Tibial nerve (tissue), 4 donors: ENCODE data around the gene CFAP73. TPM values are rescaled to one million over a fixed set of nuclear protein-coding genes. Genes with fewer than 3 reads are reported as not detected.
"Not testable (repeated sequence)": the region's sequence is repeated elsewhere in the genome, so short reads cannot be mapped to it uniquely, and the experiment has no call there.

Experiments used
- DNase-seq, 2 donors: peaks; one replicate each; pipeline ENCODE4 v3.0.0-alpha.2; 2019; ENCODE audit warnings: low spot score in 2 of 2
- H3K27ac ChIP-seq, 4 donors: fragments of 200-600 bp; sonication (generic) in 3 of 4; one replicate each; pipeline ENCODE4 v1.5.1; 2017 to 2019; ENCODE audit warnings: mild to moderate bottlenecking in 1 of 4
- H3K27me3 ChIP-seq, 2 donors: fragments of 200-600 bp; sonication (generic) in 1 of 2; one replicate each; pipeline versions ENCODE4 v1.5.1 to v1.6.0; 2017 to 2019
- H3K36me3 ChIP-seq, 3 donors: fragments of 200-600 bp; sonication (generic); one replicate each; pipeline ENCODE4 v1.5.1; 2018 to 2019
- H3K4me1 ChIP-seq, 4 donors: fragments of 200-600 bp; sonication (generic) in 3 of 4; one replicate each; pipeline ENCODE4 v1.5.1; 2017 to 2019
- H3K4me3 ChIP-seq, 4 donors: fragments of 200-600 bp; sonication (generic) in 3 of 4; one replicate each; pipeline ENCODE4 v1.5.1; 2017 to 2019; ENCODE audit warnings: mild to moderate bottlenecking in 1 of 4, moderate library complexity in 1 of 4
- H3K9me3 ChIP-seq, 4 donors: fragments of 200-600 bp; sonication (generic) in 3 of 4; one replicate each; pipeline ENCODE4 v1.5.1; 2017 to 2019
- CTCF ChIP-seq, 5 experiments: fragments of 200-600 bp in 3 of 5; fragments of 450-650 bp in 2 of 5; sonication (generic) in 3 of 5; IDR thresholded peaks; one replicate each; pipeline ENCODE4 v1.5.1; 2016 to 2019; ENCODE audit warnings: antibody characterized with exemption in 5 of 5, mild to moderate bottlenecking in 3 of 5, moderate library complexity in 2 of 5
- EP300 ChIP-seq, 2 donors: sonication (generic); formaldehyde crosslinking; IDR thresholded peaks; one replicate each; pipeline ENCODE4 v1.6.1; 2017; ENCODE audit warnings: antibody characterized with exemption in 2 of 2, mild to moderate bottlenecking in 1 of 2
- POLR2A ChIP-seq, 2 donors: fragments of 450-650 bp; IDR thresholded peaks; one replicate each; pipeline ENCODE4 v1.6.1; 2017; ENCODE audit warnings: antibody characterized with exemption in 2 of 2, mild to moderate bottlenecking in 2 of 2, moderate library complexity in 2 of 2
- WGBS, 2 donors: methylation state at CpG; one replicate each; pipeline ENCODE4 v1.1.5; 2018; 5-methylcytosine and 5-hydroxymethylcytosine counted together
- small RNA-seq: library from RNA; depleted of rRNA; stranded (forward); fragments of <200 nt; gene quantifications from one replicate; pipeline ENCODE3, GENCODE V24; 2016
- total RNA-seq, 4 donors: library from RNA; depleted of rRNA; stranded (reverse); fragments of >200 nt; gene quantifications; one replicate each; pipeline ENCODE4 v1.1.0, GENCODE V29; 2016

Gene CFAP73
- total RNA-seq, 4 donors from 2014 or later: not detected

- no peaks in the 10 kb centered on the region for H3K36me3 ChIP-seq
- peak overlapping the region in 1 of 4 donors; percentile 48 for H3K27ac ChIP-seq
- WGBS, 2 donors: 83 to 86% methylated on average over 8 of the region's 8 CpGs
- no peaks in the 10 kb centered on the region for H3K27me3 ChIP-seq
- H3K4me1 ChIP-seq: peaks cover 0 to 18% (median 4%) of the 10 kb centered on the region in 4 donors
- H3K9me3 ChIP-seq: no peaks in the 10 kb centered on the region
- no peak for DNase-seq
- H3K4me3 ChIP-seq: no peak overlapping the region
- TF ChIP-seq EP300 (IDR thresholded peaks at IDR 0.05) (no peak), CTCF (IDR thresholded peaks at IDR 0.05) (no peak), POLR2A (IDR thresholded peaks at IDR 0.05) (no peak)
Measured at GRCh38 chr12:113203852-113204760, 54.6 kb downstream of the CFAP73 start.

- no peak for DNase-seq
- Histone ChIP-seq H3K4me1 (peaks cover 0 to 18% (median 6%) of the 10 kb centered on the region in 4 donors), H3K9me3 (no peaks in the 10 kb centered on the region), H3K27me3 (no peaks in the 10 kb centered on the region), H3K4me3 (no peak overlapping the region), H3K36me3 (no peaks in the 10 kb centered on the region), H3K27ac (peak overlapping the region in 1 of 4 donors; percentile 48)
- 68 to 77% methylated on average over 3 of the region's 3 CpGs for WGBS, 2 donors
- TF ChIP-seq POLR2A (IDR thresholded peaks at IDR 0.05): no peak
- no peak for TF ChIP-seq EP300 (IDR thresholded peaks at IDR 0.05)
- no peak for TF ChIP-seq CTCF (IDR thresholded peaks at IDR 0.05)
Measured at GRCh38 chr12:113204804-113205203, 55.3 kb downstream of the CFAP73 start.

GRCh38 chr12:113206802-113207201 lies 57.3 kb downstream of the CFAP73 start:
- H3K4me1 ChIP-seq: peaks cover 0 to 18% (median 6%) of the 10 kb centered on the region in 4 donors
- not testable (repeated sequence) for H3K4me3 ChIP-seq, H3K27me3 ChIP-seq, DNase-seq, H3K36me3 ChIP-seq, H3K9me3 ChIP-seq, H3K27ac ChIP-seq
- 94 to 95% methylated on average over 5 of the region's 5 CpGs for WGBS, 2 donors

GRCh38 chr12:113207613-113208040 lies 58.1 kb downstream of the CFAP73 start:
- peaks cover 0 to 18% (median 6%) of the 10 kb centered on the region in 4 donors for H3K4me1 ChIP-seq
- no peak for DNase-seq
- H3K27ac ChIP-seq: peak overlapping the region in 1 of 4 donors; percentile 58
- no peaks in the 10 kb centered on the region for H3K36me3 ChIP-seq
- no peaks in the 10 kb centered on the region for H3K9me3 ChIP-seq
- TF ChIP-seq POLR2A (IDR thresholded peaks at IDR 0.05) (no peak), EP300 (IDR thresholded peaks at IDR 0.05) (no peak), CTCF (IDR thresholded peaks at IDR 0.05) (no peak)
- WGBS, 2 donors: 74 to 76% methylated on average over 6 of the region's 6 CpGs
- no peak overlapping the region for H3K4me3 ChIP-seq
- no peaks in the 10 kb centered on the region for H3K27me3 ChIP-seq

GRCh38 chr12:113208041-113208934 lies 58.8 kb downstream of the CFAP73 start:
- H3K27me3 ChIP-seq: no peaks in the 10 kb centered on the region
- peak overlapping the region in 3 of 4 donors; percentile 24 to 58 (median 30) for H3K27ac ChIP-seq
- TF ChIP-seq EP300 (IDR thresholded peaks at IDR 0.05) (peak in 1 of 2 donors; percentile 73), CTCF (IDR thresholded peaks at IDR 0.05) (no peak), POLR2A (IDR thresholded peaks at IDR 0.05) (no peak)
- 65 to 72% methylated on average over 10 of the region's 10 CpGs for WGBS, 2 donors
- no peaks in the 10 kb centered on the region for H3K36me3 ChIP-seq
- no peaks in the 10 kb centered on the region for H3K9me3 ChIP-seq
- peak in 1 of 2 donors; percentile 47 for DNase-seq
- peaks cover 0 to 18% (median 6%) of the 10 kb centered on the region in 4 donors for H3K4me1 ChIP-seq
- H3K4me3 ChIP-seq: no peak overlapping the region

Small RNA genes lying within 50 kb of the gene (small RNA-seq; reads per million reads assigned to genes)
- not detected for gene MIR7106
- not detected for gene RF00019

Other genes with a start within 250 kb of the CFAP73 start
- 10 to 100 TPM in 2 of 4 donors, 1 to 10 TPM in 2; 8.2 to 22.8 (median 11.3) TPM for gene OAS1, start 242.8 kb upstream of the CFAP73 start, total RNA-seq
- gene OAS3, start 211.2 kb upstream of the CFAP73 start, total RNA-seq: 10 to 100 TPM in 2 of 4 donors, 1 to 10 TPM in 2; 5.7 to 16.5 (median 11.3) TPM
- 10 to 100 TPM in 1 of 4 donors, 1 to 10 TPM in 3; 3.1 to 28.4 (median 6.3) TPM for gene OAS2, start 171.2 kb upstream of the CFAP73 start, total RNA-seq
- 10 to 100 TPM; 17.3 to 38.1 (median 25.4) TPM for gene DTX1, start 93.0 kb upstream of the CFAP73 start, total RNA-seq
- 1 to 10 TPM in 3 of 4 donors, under 1 TPM in 1; 0.87 to 5.2 (median 3.3) TPM for gene RASAL1, start 14.0 kb upstream of the CFAP73 start, total RNA-seq
- 100 to 1,000 TPM in 1 of 4 donors, 10 to 100 TPM in 3; 49.4 to 105 (median 83.0) TPM for gene DDX54, start 35.8 kb downstream of the CFAP73 start, total RNA-seq
- gene RITA1, start 36.0 kb downstream of the CFAP73 start, total RNA-seq: 10 to 100 TPM in 3 of 4 donors, 1 to 10 TPM in 1; 8.3 to 27.5 (median 14.1) TPM
- 10 to 100 TPM; 62.7 to 77.6 (median 69.8) TPM for gene TPCN1, start 71.7 kb downstream of the CFAP73 start, total RNA-seq
- gene SLC8B1, start 185.4 kb downstream of the CFAP73 start, total RNA-seq: 10 to 100 TPM; 52.0 to 73.5 (median 61.2) TPM
- 10 to 100 TPM; 36.5 to 57.9 (median 44.7) TPM for gene PLBD2, start 208.9 kb downstream of the CFAP73 start, total RNA-seq